H1 (cell line): ENCODE measurements around the gene PHOSPHO1. TPM values are rescaled to one million over a fixed set of nuclear protein-coding genes. Genes with fewer than 3 reads are reported as not detected.

Source experiments
- CTCF ChIA-PET: fragments of 300-600 bp; sonication (Branson Sonifier 250); formaldehyde crosslinking; loops from one replicate; lab custom pipeline; 2021; ENCODE audit not compliant: partially characterized antibody; lab: Charles Lee
- POLR2A ChIA-PET: fragments of 300-600 bp; sonication (Branson Sonifier 250); formaldehyde crosslinking; loops from one replicate; lab custom pipeline; 2021; ENCODE audit warnings: inconsistent platforms; ENCODE audit not compliant: partially characterized antibody; lab: Charles Lee
- DNase-seq, 2 experiments: peaks; one replicate each; pipeline versions ENCODE4 v3.0.0 to v3.0.0-alpha.2; 2010 to 2022; ENCODE audit warnings: low spot score in 2 of 2, low read depth in 1 of 2, mixed read lengths in 1 of 2
- FAIRE-seq: peaks from 2 replicates; lab custom pipeline; 2011; peaks lifted over from hg19 to GRCh38; lab: Jason Lieb, UNC
- H2AFZ ChIP-seq: 2 replicates; pipeline ENCODE4 v1.8.1; 2012; ENCODE audit warnings: low read length, inconsistent platforms
- H2AK5ac ChIP-seq: 2 replicates; pipeline ENCODE4 v1.6.1; 2013; ENCODE audit warnings: low read depth, low read length
- H2BK120ac ChIP-seq: replicated peaks from 2 replicates; pipeline ENCODE3; 2013; ENCODE audit warnings: low read depth, low read length, inconsistent platforms
- H2BK12ac ChIP-seq: 2 replicates; pipeline ENCODE4 v1.6.1; 2013; ENCODE audit warnings: low read depth, low read length
- H2BK15ac ChIP-seq: 2 replicates; pipeline ENCODE4 v1.6.1; 2013; ENCODE audit warnings: low read length
- H2BK20ac ChIP-seq: 2 replicates; pipeline ENCODE4 v1.6.1; 2013; ENCODE audit warnings: low read length
- H2BK5ac ChIP-seq: 2 replicates; pipeline ENCODE4 v1.6.1; 2013; ENCODE audit warnings: low read depth, low read length
- H3K14ac ChIP-seq: 2 replicates; pipeline ENCODE4 v1.6.1; 2013; ENCODE audit warnings: inconsistent platforms; ENCODE audit not compliant: insufficient read length
- H3K18ac ChIP-seq: 2 replicates; pipeline ENCODE4 v1.6.1; 2013; ENCODE audit warnings: low read length; ENCODE audit errors: extremely low read depth
- H3K23ac ChIP-seq: 2 replicates; pipeline ENCODE4 v1.6.1; 2013; ENCODE audit warnings: inconsistent platforms; ENCODE audit not compliant: insufficient read length
- H3K23me2 ChIP-seq: 2 replicates; pipeline ENCODE4 v1.6.1; 2013; ENCODE audit warnings: low read depth, low read length
- H3K27ac ChIP-seq: 2 replicates; pipeline ENCODE4 v1.6.1; 2011; ENCODE audit warnings: low read depth, low read length, inconsistent platforms
- H3K27me3 ChIP-seq, 4 experiments: replicated peaks in 1 of 4; 1 replicate in 1 of 4; 2 replicates in 3 of 4; pipeline versions ENCODE4 v1.6.1 to v1.8.1; 2011 to 2013; ENCODE audit warnings: low read length in 3 of 4, mild to moderate bottlenecking in 3 of 4, inconsistent platforms in 2 of 4, mixed read lengths in 2 of 4, moderate library complexity in 1 of 4; ENCODE audit not compliant: control insufficient read depth in 3 of 4, insufficient read depth in 3 of 4; ENCODE audit errors: extremely low read depth in 1 of 4
- H3K36me3 ChIP-seq, 4 experiments: 2 replicates each; pipeline versions ENCODE4 v1.6.1 to v1.8.1; 2011 to 2013; ENCODE audit warnings: mild to moderate bottlenecking in 4 of 4, low read length in 3 of 4, moderate library complexity in 2 of 4, control low read depth in 1 of 4, inconsistent platforms in 1 of 4; ENCODE audit not compliant: insufficient read depth in 4 of 4, control insufficient read depth in 2 of 4
- H3K4ac ChIP-seq: replicated peaks from 2 replicates; pipeline ENCODE3; 2013; ENCODE audit warnings: low read length, low read depth, mixed read lengths, inconsistent platforms; ENCODE audit not compliant: insufficient read length
- H3K4me1 ChIP-seq, 4 experiments: replicated peaks in 1 of 4; 1 replicate in 1 of 4; 2 replicates in 3 of 4; pipeline versions ENCODE4 v1.6.1 to v1.8.1; 2011 to 2013; ENCODE audit warnings: low read length in 3 of 4, inconsistent platforms in 2 of 4, mixed read lengths in 1 of 4; ENCODE audit not compliant: insufficient read depth in 4 of 4, control insufficient read depth in 3 of 4
- H3K4me2 ChIP-seq, 2 experiments: 2 replicates each; pipeline versions ENCODE4 v1.6.1 to v1.8.1; 2011 to 2013; ENCODE audit warnings: low read depth in 2 of 2, low read length in 2 of 2, control low read depth in 1 of 2, inconsistent platforms in 1 of 2, mild to moderate bottlenecking in 1 of 2; ENCODE audit not compliant: insufficient read depth in 1 of 2
- H3K4me3 ChIP-seq, 4 experiments: fragments of 200-600, 300-600 bp in 1 of 4; sonication (generic), shearing (Covaris generic), sonication (Bioruptor Twin) in 1 of 4; 2 replicates each; pipeline versions ENCODE4 v1.5.1 to v1.8.1; 2011 to 2016; ENCODE audit warnings: low read length in 4 of 4, low read depth in 3 of 4, control low read depth in 2 of 4, inconsistent platforms in 2 of 4, mild to moderate bottlenecking in 2 of 4, mixed read lengths in 1 of 4, moderate library complexity in 1 of 4; ENCODE audit not compliant: insufficient read depth in 2 of 4; ENCODE audit errors: extremely low read depth in 1 of 4
- H3K56ac ChIP-seq: replicated peaks from 2 replicates; pipeline ENCODE3; 2013; ENCODE audit warnings: low read depth, mild to moderate bottlenecking, mixed read lengths, low read length, inconsistent platforms; ENCODE audit not compliant: insufficient read length
- H3K79me1 ChIP-seq: 2 replicates; pipeline ENCODE4 v1.6.1; 2013; ENCODE audit warnings: low read depth, low read length, control low read depth
- H3K79me2 ChIP-seq, 2 experiments: 2 replicates each; pipeline versions ENCODE4 v1.6.1 to v1.8.1; 2012 to 2013; ENCODE audit warnings: low read length in 2 of 2, mild to moderate bottlenecking in 2 of 2, inconsistent platforms in 1 of 2; ENCODE audit not compliant: insufficient read depth in 2 of 2, control insufficient read depth in 1 of 2
- H3K9ac ChIP-seq, 4 experiments: replicated peaks in 1 of 4; 1 replicate in 1 of 4; 2 replicates in 3 of 4; pipeline versions ENCODE4 v1.6.1 to v1.8.1; 2011 to 2013; ENCODE audit warnings: low read depth in 3 of 4, low read length in 3 of 4, control low read depth in 2 of 4, mild to moderate bottlenecking in 2 of 4, moderate library complexity in 2 of 4, inconsistent platforms in 1 of 4; ENCODE audit errors: extremely low read depth in 1 of 4
- H3K9me3 ChIP-seq, 2 experiments: 2 replicates each; pipeline versions ENCODE4 v1.6.1 to v1.8.1; 2012 to 2013; ENCODE audit warnings: mild to moderate bottlenecking in 2 of 2, moderate library complexity in 2 of 2, control low read depth in 1 of 2, inconsistent platforms in 1 of 2, low read depth in 1 of 2, low read length in 1 of 2, mixed read lengths in 1 of 2; ENCODE audit not compliant: insufficient read depth in 2 of 2
- H4K20me1 ChIP-seq, 2 experiments: replicated peaks in 1 of 2; 2 replicates each; pipeline versions ENCODE3 to v1.8.1; 2011 to 2013; ENCODE audit warnings: inconsistent platforms in 2 of 2, low read length in 2 of 2, mild to moderate bottlenecking in 1 of 2; ENCODE audit not compliant: insufficient read depth in 2 of 2, control insufficient read depth in 1 of 2
- H4K5ac ChIP-seq: 2 replicates; pipeline ENCODE4 v1.6.1; 2013; ENCODE audit warnings: low read length, low read depth, mixed read lengths, inconsistent platforms; ENCODE audit not compliant: insufficient read length
- H4K8ac ChIP-seq: 2 replicates; pipeline ENCODE4 v1.8.0; 2013; ENCODE audit warnings: mild to moderate bottlenecking, moderate library complexity, low read length, inconsistent platforms; ENCODE audit not compliant: insufficient read depth; ENCODE audit errors: extremely low read depth
- H4K91ac ChIP-seq: replicated peaks from 2 replicates; pipeline ENCODE3; 2013; ENCODE audit warnings: low read length, mixed read lengths, inconsistent platforms; ENCODE audit not compliant: insufficient read length
- BACH1 ChIP-seq: IDR thresholded peaks from 2 replicates; pipeline ENCODE4 v1.6.1; 2012; ENCODE audit warnings: low read length, improper control_type of control experiment
- CBX8 ChIP-seq: fragments of 300-800, 300-1000 bp; sonication (generic); IDR thresholded peaks from 2 replicates; pipeline ENCODE4 v1.7.1; 2016; ENCODE audit warnings: low read depth, low read length, borderline replicate concordance
- CTCF ChIP-seq, 3 experiments: IDR thresholded peaks; 1 replicate in 2 of 3; 2 replicates in 1 of 3; pipeline versions ENCODE4 v1.5.1 to v1.6.1; 2011; ENCODE audit warnings: low read length in 3 of 3, mild to moderate bottlenecking in 3 of 3, inconsistent platforms in 2 of 3, low read depth in 1 of 3, moderate library complexity in 1 of 3; ENCODE audit not compliant: insufficient read depth in 1 of 3; ENCODE audit errors: control extremely low read depth in 1 of 3
- FOSL1 ChIP-seq: IDR thresholded peaks from 2 replicates; pipeline ENCODE4 v1.6.1; 2011; ENCODE audit warnings: mild to moderate bottlenecking, low read depth, low read length, moderate library complexity; ENCODE audit not compliant: insufficient read depth
- GABPA ChIP-seq: IDR thresholded peaks from 2 replicates; pipeline ENCODE4 v1.6.1; 2011; ENCODE audit warnings: mild to moderate bottlenecking, low read length, moderate library complexity, borderline replicate concordance; ENCODE audit not compliant: insufficient read depth
- JUN ChIP-seq: IDR thresholded peaks from 2 replicates; pipeline ENCODE4 v1.6.1; 2011; ENCODE audit warnings: low read depth, mild to moderate bottlenecking, improper control_type of control experiment, low read length
- KDM5A ChIP-seq: fragments of 200-600 bp; IDR thresholded peaks from 2 replicates; pipeline ENCODE4 v1.7.1; 2012; ENCODE audit warnings: mild to moderate bottlenecking, low read length, inconsistent platforms, mixed read lengths
- RBBP5 ChIP-seq: IDR thresholded peaks from 2 replicates; pipeline ENCODE4 v1.7.1; 2012; ENCODE audit warnings: low read depth, mild to moderate bottlenecking, inconsistent platforms, low read length, moderate library complexity, borderline replicate concordance
- SIX5 ChIP-seq: IDR thresholded peaks from 2 replicates; pipeline ENCODE4 v1.6.1; 2011; ENCODE audit warnings: mild to moderate bottlenecking, low read depth, low read length
- SUZ12 ChIP-seq: fragments of 200-600 bp; sonication (generic); IDR thresholded peaks from 2 replicates; pipeline ENCODE4 v1.6.1; 2012; ENCODE audit warnings: mild to moderate bottlenecking, inconsistent platforms, low read length, moderate library complexity, mixed read lengths
- TBP ChIP-seq: IDR thresholded peaks from 2 replicates; pipeline ENCODE4 v1.6.1; 2011; ENCODE audit warnings: low read depth, low read length, improper control_type of control experiment
- TCF12 ChIP-seq: IDR thresholded peaks from 2 replicates; pipeline ENCODE4 v1.6.1; 2011; ENCODE audit warnings: low read depth, mild to moderate bottlenecking, low read length
- WGBS, 2 experiments: shearing (Covaris generic) in 1 of 2; methylation state at CpG; one replicate each; pipeline versions ENCODE4 v1.1.6 to v1.1.7; 2013 to 2015; ENCODE audit warnings: low lambda C conversion rate in 2 of 2, mixed read lengths in 2 of 2, inconsistent platforms in 1 of 2, low coverage in 1 of 2, missing lambda C conversion rate in 1 of 2; ENCODE audit not compliant: insufficient replicate concordance in 2 of 2, insufficient coverage in 1 of 2, insufficient read length in 1 of 2; ENCODE audit errors: extremely low coverage in 1 of 2, missing lambda C conversion rate in 1 of 2; 5-methylcytosine and 5-hydroxymethylcytosine counted together
- polyA plus RNA-seq, 7 experiments: library from polyadenylated mRNA; depleted of rRNA in 3 of 7; stranded (reverse) in 5 of 7; unstranded in 2 of 7; fragments of >200 nt in 5 of 7; fragments of 200-250 nt in 2 of 7; gene quantifications; 1 replicate in 5 of 7; 2 replicates in 1 of 7; 4 replicates in 1 of 7; pipeline versions ENCODE4 v1.2.1 to v1.2.3, GENCODE V29; 2011 to 2013; ENCODE audit warnings: missing spikeins in 2 of 7, mixed read lengths in 2 of 7
- total RNA-seq: library from RNA; stranded (reverse); fragmentation: NEBNext Ultra II Directional; extraction: Animal tissue kit (Norgen Biotek cat#: 25700); gene quantifications from 2 replicates; pipeline ENCODE4 v1.2.1, GENCODE V29; 2021

The PHOSPHO1 gene
- total and polyA plus RNA-seq, 2 of the 8 experiments (the other 6 are each of a cell fraction or from before 2014, with no cell fraction given): 0.34 to 0.45 TPM

- H4K5ac ChIP-seq: no peak overlapping the region
- no peaks in the 10 kb centered on the region for H3K23me2 ChIP-seq
- H4K8ac ChIP-seq: no peak overlapping the region
- no peak overlapping the region for H3K56ac ChIP-seq
- H2BK15ac ChIP-seq: no peak overlapping the region
- no peaks in the 10 kb centered on the region for H3K9me3 ChIP-seq
- DNase-seq: no peak
- no peak overlapping the region for H2BK20ac ChIP-seq
- H2BK5ac ChIP-seq: no peak overlapping the region
- CTCF ChIA-PET: interaction anchor here (7.3 kb wide), 1 partner anchor 25 kb away, joined by 43 read pairs; no protein-coding TSS in a partner anchor
- no peak overlapping the region for H2BK120ac ChIP-seq
- 89% methylated on average over 8 of the region's 8 CpGs; no CpG with 5 or more reads in 1 of the 2 experiments for WGBS, 2 experiments
- no peak overlapping the region for H3K23ac ChIP-seq
- no peak overlapping the region for H3K4me3 ChIP-seq
- no peaks in the 10 kb centered on the region for H3K36me3 ChIP-seq
- H3K9ac ChIP-seq: no peak overlapping the region
- H3K79me1 ChIP-seq: no peaks in the 10 kb centered on the region
- H3K18ac ChIP-seq: no peak overlapping the region
- no peaks in the 10 kb centered on the region; a peak in 1 of 7 replicates for H3K27me3 ChIP-seq
- H4K20me1 ChIP-seq: no peaks in the 10 kb centered on the region
- H3K4ac ChIP-seq: no peak overlapping the region
- no peaks in the 10 kb centered on the region for H3K79me2 ChIP-seq
- no peak overlapping the region for H2AFZ ChIP-seq
- POLR2A ChIA-PET: interaction anchor here (1.3 to 2.0 kb wide), 2 partner anchors 11 to 23 kb away, joined by 4 to 6 read pairs; no protein-coding TSS in a partner anchor
- H3K14ac ChIP-seq: no peak overlapping the region
- no peak overlapping the region for H4K91ac ChIP-seq
- H2AK5ac ChIP-seq: no peak overlapping the region
- TF ChIP-seq CTCF (IDR thresholded peaks at IDR 0.05; ENCODE audit: control extremely low read depth in 1 of 3, insufficient read depth in 1 of 3, low read depth in 1 of 3, low read length in 3 of 3) (no peak), BACH1 (no peak), GABPA (no peak), SIX5 (no peak), FOSL1 (no peak), JUN (no peak), KDM5A (no peak), CBX8 (no peak), SUZ12 (no peak), RBBP5 (no peak), TCF12 (no peak), TBP (no peak)
- no peaks in the 10 kb centered on the region for H3K4me1 ChIP-seq
- H2BK12ac ChIP-seq: no peak overlapping the region
- H3K4me2 ChIP-seq: no peak overlapping the region
- no peak for FAIRE-seq
- no peak overlapping the region for H3K27ac ChIP-seq
These were observed 29.1 kb downstream of the PHOSPHO1 start for GRCh38 chr17:49201481-49201927.
